AG09319 (cell line): Measurements from ENCODE around the gene CLEC1A.

ENCODE experiments used
- DNase-seq: peaks from one replicate; pipeline ENCODE4 v3.0.0-alpha.2; 2010; ENCODE audit warnings: low read depth; ENCODE audit errors: extremely low read depth
- TF ChIP-seq, protein P1 (sequence below): IDR thresholded peaks from 2 replicates; pipeline ENCODE4 v1.5.1; 2011; ENCODE audit warnings: low read depth, mild to moderate bottlenecking, inconsistent platforms, low read length, moderate library complexity

The CLEC1A gene

DNA sequence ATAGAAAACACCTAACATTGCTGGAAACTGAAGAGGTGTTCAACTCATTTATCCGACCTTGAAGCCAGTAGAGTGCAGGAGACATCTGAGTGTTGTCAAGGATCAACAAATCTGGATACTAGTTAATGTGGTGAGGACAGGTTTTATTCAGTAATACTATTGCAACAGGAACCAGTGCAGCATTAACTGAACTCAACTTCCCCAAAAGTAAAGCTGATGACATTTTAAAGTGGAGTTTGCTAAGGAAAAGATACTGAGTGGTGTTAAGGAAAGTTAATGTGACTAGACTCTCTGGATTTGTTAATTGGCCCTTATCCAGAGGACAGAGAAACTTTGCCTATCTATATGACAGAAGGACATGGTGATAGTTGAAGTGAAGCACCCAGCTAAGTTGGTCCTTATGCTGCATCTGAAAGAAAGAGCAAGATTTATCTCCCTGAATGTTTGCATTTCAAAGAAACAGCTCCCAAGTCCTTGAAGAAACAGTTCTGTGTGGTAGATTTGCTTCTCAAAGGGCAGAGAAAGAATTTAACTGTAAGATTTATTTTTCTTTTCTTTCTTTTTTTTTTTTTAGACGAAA, 32.4 kb upstream of the CLEC1A start:
- TF ChIP-seq, protein P1, sequence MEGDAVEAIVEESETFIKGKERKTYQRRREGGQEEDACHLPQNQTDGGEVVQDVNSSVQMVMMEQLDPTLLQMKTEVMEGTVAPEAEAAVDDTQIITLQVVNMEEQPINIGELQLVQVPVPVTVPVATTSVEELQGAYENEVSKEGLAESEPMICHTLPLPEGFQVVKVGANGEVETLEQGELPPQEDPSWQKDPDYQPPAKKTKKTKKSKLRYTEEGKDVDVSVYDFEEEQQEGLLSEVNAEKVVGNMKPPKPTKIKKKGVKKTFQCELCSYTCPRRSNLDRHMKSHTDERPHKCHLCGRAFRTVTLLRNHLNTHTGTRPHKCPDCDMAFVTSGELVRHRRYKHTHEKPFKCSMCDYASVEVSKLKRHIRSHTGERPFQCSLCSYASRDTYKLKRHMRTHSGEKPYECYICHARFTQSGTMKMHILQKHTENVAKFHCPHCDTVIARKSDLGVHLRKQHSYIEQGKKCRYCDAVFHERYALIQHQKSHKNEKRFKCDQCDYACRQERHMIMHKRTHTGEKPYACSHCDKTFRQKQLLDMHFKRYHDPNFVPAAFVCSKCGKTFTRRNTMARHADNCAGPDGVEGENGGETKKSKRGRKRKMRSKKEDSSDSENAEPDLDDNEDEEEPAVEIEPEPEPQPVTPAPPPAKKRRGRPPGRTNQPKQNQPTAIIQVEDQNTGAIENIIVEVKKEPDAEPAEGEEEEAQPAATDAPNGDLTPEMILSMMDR: no peak
- no peak for DNase-seq

DNA sequence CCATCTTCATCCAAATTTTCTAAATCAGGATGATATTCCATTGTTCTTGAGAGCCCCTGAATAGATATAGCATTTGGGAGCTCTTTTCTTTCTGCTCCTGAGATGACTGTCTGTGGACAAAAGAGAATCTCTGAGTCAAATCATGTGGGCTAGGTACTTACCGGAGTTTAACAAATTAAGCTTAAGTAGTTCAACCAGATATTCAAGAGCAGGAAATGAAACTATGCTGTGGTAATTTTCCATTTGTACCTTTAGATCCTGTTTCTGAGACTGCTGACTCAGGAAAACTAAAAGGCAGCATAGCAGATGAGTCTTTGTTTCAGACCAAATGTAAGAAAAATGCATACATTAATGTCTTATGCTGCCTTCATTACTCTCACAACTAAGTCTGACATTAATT, 31.3 kb upstream of the CLEC1A start, which contains the start of gene CLEC7A:
TSS of gene CLEC7A (minus strand) at position 158 of the 400 bp plus-strand sequence. CDS start at position 41, 117 bp downstream.
- no peak for DNase-seq
- TF ChIP-seq, protein P1: no peak

DNA sequence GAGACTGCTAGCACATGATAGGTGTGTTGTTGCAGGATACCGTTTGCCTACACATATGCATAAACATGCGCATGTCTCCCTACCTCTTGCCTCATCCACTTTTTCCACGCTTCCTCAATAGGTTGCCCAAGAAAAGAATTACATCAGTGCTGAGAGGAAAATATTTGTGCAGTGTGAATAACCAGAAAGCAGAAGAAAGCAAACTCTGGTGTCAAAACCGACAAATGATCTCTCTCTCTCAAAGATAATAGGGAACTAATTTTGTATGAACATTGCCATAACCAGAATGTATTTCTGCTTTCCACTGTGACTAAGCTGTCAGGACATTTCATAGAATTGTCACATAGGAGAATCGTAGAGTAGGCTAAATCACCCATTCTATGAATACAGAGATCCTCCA, 29.9 kb upstream of the CLEC1A start:
- no peak for DNase-seq

GRCh38 chr12:10126413-10126812, 27.6 kb upstream of the CLEC1A start:
- no peak for DNase-seq
- TF ChIP-seq, protein P1: no peak

More for the DNA sequence above, 29.9 kb upstream of the CLEC1A start:
- TF ChIP-seq, protein P1: no peak

GRCh38 chr12:10122689-10123088, 23.9 kb upstream of the CLEC1A start:
- TF ChIP-seq, protein P1: no peak
- no peak for DNase-seq

- DNase-seq: no peak
- TF ChIP-seq, protein P1: no peak
These were observed 22.5 kb upstream of the CLEC1A start for GRCh38 chr12:10121278-10121677.

- TF ChIP-seq, protein P1: no peak
- no peak for DNase-seq
These were observed 20.3 kb upstream of the CLEC1A start for GRCh38 chr12:10119066-10119465.
